GM12878 (cell line): ENCODE results near the gene MAP1A. TPM values are rescaled to one million over a fixed set of nuclear protein-coding genes. Genes with fewer than 3 reads are reported as not detected.

Experiments
- ATAC-seq: fragments of 200-7000 bp; cut with Tn5 transposase; 3 replicates; pipeline ENCODE4 v1.9.1; 2020; ENCODE audit warnings: mild to moderate bottlenecking, moderate library complexity
- BruUV-seq: library from RNA; stranded (reverse); fragments of 400-500 nt; replicated peaks from 2 replicates; lab custom pipeline; 2021; lab: Mats Ljungman, UMichigan
- CTCF ChIA-PET: fragments of 300-600 bp; sonication (Branson Sonifier 250); formaldehyde crosslinking; extraction: SDS; loops from one replicate; lab custom pipeline; 2021; ENCODE audit warnings: inconsistent platforms; lab: Yijun Ruan, JAX
- POLR2A ChIA-PET: fragments of 350-600 bp; formaldehyde crosslinking; extraction: SDS; loops from one replicate; lab custom pipeline; 2021; ENCODE audit warnings: inconsistent platforms; lab: Charles Lee
- RAD21 ChIA-PET: fragments of 300-600 bp; sonication (Branson Sonifier 250); formaldehyde crosslinking; loops from one replicate; lab custom pipeline; 2023; ENCODE audit warnings: antibody characterized with exemption; ENCODE audit not compliant: unreplicated experiment; lab: Charles Lee
- SMC1A ChIA-PET: fragments of 300-600 bp; sonication (Branson Sonifier 250); formaldehyde crosslinking; loops from one replicate; lab custom pipeline; 2023; ENCODE audit not compliant: unreplicated experiment, uncharacterized antibody; lab: Charles Lee
- DNase-seq: peaks from one replicate; pipeline ENCODE4 v3.0.0-alpha.2; 2011; ENCODE audit warnings: low read depth, low spot score
- FAIRE-seq: peaks from 3 replicates; lab custom pipeline; 2011; peaks lifted over from hg19 to GRCh38; lab: Jason Lieb, UNC
- H2AFZ ChIP-seq: 2 replicates; pipeline ENCODE4 v1.6.0; 2011; ENCODE audit warnings: low read depth, low read length, control low read depth; ENCODE audit not compliant: control insufficient read depth
- H3K27ac ChIP-seq: 2 replicates; pipeline ENCODE4 v1.5.1; 2011; ENCODE audit warnings: control low read depth; ENCODE audit not compliant: control insufficient read depth, insufficient read depth
- H3K27me3 ChIP-seq, 2 experiments: replicated peaks in 1 of 2; 2 replicates each; pipeline versions ENCODE4 v1.6.0 to v1.6.1; 2011; ENCODE audit warnings: low read length in 1 of 2; ENCODE audit not compliant: control insufficient read depth in 2 of 2, insufficient read depth in 2 of 2
- H3K36me3 ChIP-seq, 2 experiments: 2 replicates each; pipeline ENCODE4 v1.5.1; 2011; ENCODE audit warnings: low read length in 1 of 2; ENCODE audit not compliant: control insufficient read depth in 2 of 2, insufficient read depth in 2 of 2
- H3K4me1 ChIP-seq: 2 replicates; pipeline ENCODE4 v1.6.1; 2011; ENCODE audit warnings: mild to moderate bottlenecking, low read length, moderate library complexity, mixed read lengths; ENCODE audit not compliant: control insufficient read depth, insufficient read depth
- H3K4me2 ChIP-seq: 2 replicates; pipeline ENCODE4 v1.6.0; 2011; ENCODE audit warnings: control low read depth; ENCODE audit not compliant: control insufficient read depth, insufficient read depth
- H3K4me3 ChIP-seq: fragments of 200-600 bp; sonication (generic); 2 replicates; pipeline ENCODE4 v1.5.1; 2016
- H3K79me2 ChIP-seq: 2 replicates; pipeline ENCODE4 v1.6.0; 2011; ENCODE audit warnings: low read length; ENCODE audit not compliant: control insufficient read depth, insufficient read depth
- H3K9ac ChIP-seq: 2 replicates; pipeline ENCODE4 v1.8.0; 2011; ENCODE audit warnings: low read length, control low read depth, mixed read lengths; ENCODE audit not compliant: control insufficient read depth, insufficient read depth
- H3K9me3 ChIP-seq: replicated peaks from 3 replicates; pipeline ENCODE4 v1.5.1; 2011; ENCODE audit warnings: mild to moderate bottlenecking, low read length; ENCODE audit not compliant: control insufficient read depth, insufficient read depth
- H4K20me1 ChIP-seq: 2 replicates; pipeline ENCODE4 v1.6.0; 2011; ENCODE audit not compliant: control insufficient read depth, insufficient read depth
- BCL11A ChIP-seq: IDR thresholded peaks from 2 replicates; pipeline ENCODE4 v1.6.1; 2011; ENCODE audit warnings: low read depth, low read length
- E2F8 ChIP-seq: fragments of 450-650 bp; IDR thresholded peaks from 2 replicates; pipeline ENCODE4 v1.6.1; 2018; ENCODE audit warnings: mild to moderate bottlenecking, low read depth, moderate library complexity; ENCODE audit not compliant: partially characterized antibody
- EP300 ChIP-seq, 2 experiments: fragments of 150-350 bp in 1 of 2; IDR thresholded peaks; 2 replicates each; pipeline ENCODE4 v1.6.1; 2011 to 2012; ENCODE audit warnings: low read depth in 2 of 2, low read length in 2 of 2, borderline replicate concordance in 1 of 2, improper control_type of control experiment in 1 of 2, inconsistent platforms in 1 of 2; ENCODE audit not compliant: control insufficient read depth in 1 of 2
- PAX5 ChIP-seq: IDR thresholded peaks from 2 replicates; pipeline ENCODE4 v1.6.1; 2011; ENCODE audit warnings: low read depth, low read length, borderline replicate concordance
- RBBP5 ChIP-seq: fragments of 200-600 bp; sonication (generic); conservative IDR thresholded peaks from 2 replicates; pipeline ENCODE4 v1.6.1; 2016
- TCF12 ChIP-seq: IDR thresholded peaks from 2 replicates; pipeline ENCODE4 v1.6.1; 2011; ENCODE audit warnings: low read depth, mild to moderate bottlenecking, low read length
- WGBS: methylation state at CpG from one replicate; pipeline ENCODE4 v1.1.6; 2016; ENCODE audit warnings: low lambda C conversion rate; ENCODE audit not compliant: insufficient replicate concordance, insufficient coverage; ENCODE audit errors: missing lambda C conversion rate; 5-methylcytosine and 5-hydroxymethylcytosine counted together
- in situ Hi-C: fragments of 300-500 bp; cut with MboI; formaldehyde crosslinking; loops from 9 replicates; pipeline ENCODE4 v1.14.3; 2018; ENCODE audit warnings: mixed read lengths
- intact Hi-C: fragments of 100-400 bp; cut with micrococcal nuclease; formaldehyde crosslinking; loops from one replicate; pipeline ENCODE4 v1.14.2; 2022; ENCODE audit not compliant: unreplicated experiment
- polyA plus RNA-seq, 11 experiments: library from polyadenylated mRNA; depleted of rRNA in 4 of 11; unstranded in 6 of 11; stranded (reverse) in 5 of 11; fragments of >200 nt; fragmentation: Nextera tagmentation in 4 of 11; fragmentation: Illumina TruSeq in 1 of 11; extraction: Ambion mirVana in 4 of 11; extraction: Trizol in 1 of 11; gene quantifications; 1 replicate in 1 of 11; 2 replicates in 10 of 11; pipeline versions ENCODE4 v1.2.1 to v1.2.3, GENCODE V29; 2011 to 2016; ENCODE audit warnings: inconsistent platforms in 2 of 11, missing spikeins in 2 of 11, low read depth in 1 of 11
- total RNA-seq, 4 experiments: library from RNA; depleted of rRNA in 3 of 4; stranded (reverse); fragments of >200 nt in 3 of 4; fragmentation: Illumina TruSeq in 1 of 4; extraction: Trizol in 1 of 4; gene quantifications; 2 replicates each; pipeline versions ENCODE4 v1.2.1 to v1.2.3, GENCODE V29; 2013 to 2021

Gene MAP1A
- total and polyA plus RNA-seq, 10 of the 15 experiments (the other 5 are each of a cell fraction or from before 2014, with no cell fraction given) = under 0.01 to 0.10 (median 0.05) TPM

- Histone ChIP-seq H3K4me2 (peak overlapping the region; percentile 93), H2AFZ (peak overlapping the region; percentile 100), H3K9ac (no peak overlapping the region; the same call in 1 of the 2 replicates), H3K4me3 (peak overlapping the region; percentile 88; the same call in 1 of the 2 replicates), H3K4me1 (peaks cover 3% of the 10 kb centered on the region; the same call in 1 of the 2 replicates), H3K27ac (no peak overlapping the region), H4K20me1 (no peaks in the 10 kb centered on the region), H3K79me2 (peaks cover 6% of the 10 kb centered on the region), H3K27me3 (no peaks in the 10 kb centered on the region), H3K9me3 (no peaks in the 10 kb centered on the region), H3K36me3 (peaks cover 0 to 3% of the 10 kb centered on the region in 2 experiments; a peak in 1 of 4 replicates)
- ChIA-PET RAD21 (interaction anchor here (0.6 to 3.1 kb wide), 3 partner anchors 10 to 76 kb away, joined by 4 to 18 read pairs (median 5); no protein-coding TSS in a partner anchor), POLR2A (interaction anchor here (0.5 to 3.9 kb wide), 3 partner anchors 17 to 294 kb away, joined by 4 to 14 read pairs (median 11); no protein-coding TSS in a partner anchor), SMC1A (interaction anchor here (0.8 to 3.4 kb wide), 6 partner anchors 9 to 387 kb away, joined by 3 to 13 read pairs (median 4); no protein-coding TSS in a partner anchor), CTCF (interaction anchor here (0.7 to 9.9 kb wide), 7 partner anchors 8 to 409 kb away, joined by 3 to 88 read pairs (median 3); partner anchors contain the start of gene MAP1A)
- BruUV-seq = no TSS peak
- DNase-seq (no peak), ATAC-seq (no peak), FAIRE-seq (no peak)
- in situ Hi-C loops = no loop called here
- 59% methylated on average over 7 of the region's 7 CpGs for WGBS
- TF ChIP-seq E2F8 = no peak
- TF ChIP-seq BCL11A = no peak
- no peak for TF ChIP-seq RBBP5
- TF ChIP-seq EP300 (IDR thresholded peaks at IDR 0.05; ENCODE audit: borderline replicate concordance in 1 of 2, control insufficient read depth in 1 of 2, low read depth in 2 of 2, low read length in 2 of 2) = no peak
- no peak for TF ChIP-seq PAX5
- no peak for TF ChIP-seq TCF12
- intact Hi-C loops = no loop called here
These were observed 23.5 kb upstream of the MAP1A start for GRCh38 chr15:43493703-43494472.
